ENCODE data around the gene SFMBT2.

DNA sequence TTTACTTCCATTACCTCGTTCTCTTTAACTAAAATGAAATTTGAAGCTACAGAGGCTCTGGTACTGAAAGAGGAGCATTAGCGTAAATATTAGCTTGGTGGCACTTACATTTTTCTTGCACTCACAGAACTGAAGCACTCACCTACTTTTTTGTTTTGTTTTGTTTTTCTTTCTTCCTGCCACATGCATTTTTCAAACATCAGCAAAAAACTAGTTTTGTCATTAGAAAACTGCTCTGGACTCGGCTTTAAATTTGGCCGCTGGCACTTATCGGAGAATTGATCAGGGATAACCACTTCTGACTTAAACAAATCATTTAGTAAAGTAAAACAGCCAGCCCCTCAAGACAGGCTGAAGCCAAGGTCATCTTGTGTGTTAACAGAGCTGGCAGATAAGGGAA is 216.3 kb downstream of the SFMBT2 start:
- no peak for TF ChIP-seq GATA2 (IDR thresholded peaks at IDR 0.05; ENCODE audit: low read depth, low read length)
- TF ChIP-seq GATA3 (IDR thresholded peaks at IDR 0.05; ENCODE audit: low read depth, low read length) = no peak
